Fibroblast of villous mesenchyme (primary cell): ENCODE data around the gene SNX9. TPM values are rescaled to one million over a fixed set of nuclear protein-coding genes. Genes with fewer than 3 reads are reported as not detected.

Experiments
- DNase-seq: peaks from one replicate; pipeline ENCODE4 v3.0.0-alpha.2; 2010; ENCODE audit warnings: low read depth
- H3K4me3 ChIP-seq: 2 replicates; pipeline ENCODE4 v1.5.1; 2011; ENCODE audit warnings: low read depth, mild to moderate bottlenecking, low read length
- total RNA-seq: library from RNA; depleted of rRNA; stranded (reverse); fragments of >200 nt; gene quantifications from 2 replicates; pipeline ENCODE4 v1.2.3, GENCODE V29; 2012
- TF ChIP-seq, protein P1 (sequence below): IDR thresholded peaks from 2 replicates; pipeline ENCODE4 v1.5.1; 2012; ENCODE audit warnings: low read depth, mild to moderate bottlenecking, low read length; ENCODE audit not compliant: insufficient read depth

Gene SNX9
- total RNA-seq, 1 donor: 37.6 TPM

DNA sequence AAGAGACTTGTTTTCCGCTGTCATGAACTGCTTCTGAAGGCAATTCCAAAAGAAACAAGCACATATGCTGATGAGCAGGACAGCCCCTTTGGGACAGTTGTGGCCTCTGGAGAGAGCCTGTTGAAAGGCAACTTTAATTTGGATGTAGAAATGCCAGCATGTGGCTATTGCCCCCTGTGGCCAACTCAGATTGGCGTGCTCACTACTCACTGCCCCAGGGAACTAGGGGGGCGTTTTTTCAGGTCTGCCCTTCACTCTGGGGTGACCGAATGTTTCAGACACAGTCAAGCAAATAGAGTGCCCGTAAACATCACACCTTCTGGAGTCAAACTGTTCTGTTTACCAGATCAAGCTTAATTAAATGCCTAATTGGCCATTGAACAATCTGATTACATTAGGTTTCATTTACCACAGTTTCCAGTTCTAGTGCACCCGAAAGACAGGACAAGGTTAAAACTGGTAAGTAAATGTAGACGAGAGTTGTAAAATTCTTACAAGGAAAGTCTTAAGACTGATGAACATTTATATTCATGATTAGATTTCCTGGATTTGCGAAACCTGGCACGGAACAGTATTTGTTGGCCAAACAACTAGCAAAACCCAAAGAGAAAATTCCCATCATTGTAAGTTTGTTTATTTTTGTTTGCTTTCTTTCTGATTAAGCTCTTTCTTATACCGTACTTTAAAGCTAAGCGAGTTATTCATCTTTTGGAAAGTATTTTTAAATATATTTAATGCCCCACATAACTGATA, 82.7 kb downstream of the SNX9 start:
- no peak overlapping the region for H3K4me3 ChIP-seq
- TF ChIP-seq, protein P1, sequence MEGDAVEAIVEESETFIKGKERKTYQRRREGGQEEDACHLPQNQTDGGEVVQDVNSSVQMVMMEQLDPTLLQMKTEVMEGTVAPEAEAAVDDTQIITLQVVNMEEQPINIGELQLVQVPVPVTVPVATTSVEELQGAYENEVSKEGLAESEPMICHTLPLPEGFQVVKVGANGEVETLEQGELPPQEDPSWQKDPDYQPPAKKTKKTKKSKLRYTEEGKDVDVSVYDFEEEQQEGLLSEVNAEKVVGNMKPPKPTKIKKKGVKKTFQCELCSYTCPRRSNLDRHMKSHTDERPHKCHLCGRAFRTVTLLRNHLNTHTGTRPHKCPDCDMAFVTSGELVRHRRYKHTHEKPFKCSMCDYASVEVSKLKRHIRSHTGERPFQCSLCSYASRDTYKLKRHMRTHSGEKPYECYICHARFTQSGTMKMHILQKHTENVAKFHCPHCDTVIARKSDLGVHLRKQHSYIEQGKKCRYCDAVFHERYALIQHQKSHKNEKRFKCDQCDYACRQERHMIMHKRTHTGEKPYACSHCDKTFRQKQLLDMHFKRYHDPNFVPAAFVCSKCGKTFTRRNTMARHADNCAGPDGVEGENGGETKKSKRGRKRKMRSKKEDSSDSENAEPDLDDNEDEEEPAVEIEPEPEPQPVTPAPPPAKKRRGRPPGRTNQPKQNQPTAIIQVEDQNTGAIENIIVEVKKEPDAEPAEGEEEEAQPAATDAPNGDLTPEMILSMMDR: no peak
- DNase-seq: no peak

DNA sequence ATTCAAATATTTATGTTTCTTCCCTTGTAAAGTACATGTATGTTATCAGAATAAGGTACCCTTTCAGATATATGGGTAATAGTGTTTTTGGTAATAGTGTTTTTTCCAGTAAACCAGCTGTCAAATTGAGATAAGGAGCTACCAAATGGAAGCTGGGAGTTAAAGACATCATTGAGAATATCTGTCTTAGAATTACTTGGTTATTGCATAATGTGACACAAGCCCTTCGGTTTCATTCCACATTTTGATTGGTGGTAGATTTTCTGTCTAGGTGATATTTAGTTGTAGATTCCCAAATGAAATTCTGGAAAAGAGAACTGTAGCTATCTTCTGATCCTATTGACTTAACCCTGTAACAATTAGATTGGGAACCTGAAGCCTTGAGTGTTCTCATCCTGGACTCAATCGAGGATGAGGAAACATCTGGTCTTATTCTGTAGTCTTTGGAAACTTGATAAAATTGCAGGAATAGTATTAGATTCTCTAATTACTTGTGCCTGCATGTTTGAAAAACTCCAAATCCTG, 83.6 kb downstream of the SNX9 start:
- TF ChIP-seq, protein P1: no peak
- H3K4me3 ChIP-seq: no peak overlapping the region
- peak; percentile 16 for DNase-seq

DNA sequence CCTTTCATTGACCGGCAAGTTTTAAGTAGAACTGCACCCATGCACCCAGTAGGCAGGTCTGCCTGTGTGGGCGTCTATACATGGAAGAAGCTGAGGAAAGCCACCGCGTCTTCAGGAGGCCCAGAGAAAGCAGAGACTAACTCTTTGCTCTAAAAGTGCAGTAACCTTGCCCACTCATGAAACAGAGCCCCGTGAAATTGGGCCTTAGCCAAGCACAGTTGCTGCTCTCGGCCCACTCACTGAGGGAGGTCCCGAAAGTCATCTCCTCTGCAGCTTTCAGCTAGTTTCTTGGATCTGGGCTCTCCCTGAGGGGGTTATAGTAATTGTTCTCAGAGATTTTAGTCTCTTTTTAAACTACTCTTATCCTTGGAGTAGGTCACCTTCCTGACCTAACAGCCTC, 84.6 kb downstream of the SNX9 start:
- H3K4me3 ChIP-seq: no peak overlapping the region
- DNase-seq: no peak

DNA sequence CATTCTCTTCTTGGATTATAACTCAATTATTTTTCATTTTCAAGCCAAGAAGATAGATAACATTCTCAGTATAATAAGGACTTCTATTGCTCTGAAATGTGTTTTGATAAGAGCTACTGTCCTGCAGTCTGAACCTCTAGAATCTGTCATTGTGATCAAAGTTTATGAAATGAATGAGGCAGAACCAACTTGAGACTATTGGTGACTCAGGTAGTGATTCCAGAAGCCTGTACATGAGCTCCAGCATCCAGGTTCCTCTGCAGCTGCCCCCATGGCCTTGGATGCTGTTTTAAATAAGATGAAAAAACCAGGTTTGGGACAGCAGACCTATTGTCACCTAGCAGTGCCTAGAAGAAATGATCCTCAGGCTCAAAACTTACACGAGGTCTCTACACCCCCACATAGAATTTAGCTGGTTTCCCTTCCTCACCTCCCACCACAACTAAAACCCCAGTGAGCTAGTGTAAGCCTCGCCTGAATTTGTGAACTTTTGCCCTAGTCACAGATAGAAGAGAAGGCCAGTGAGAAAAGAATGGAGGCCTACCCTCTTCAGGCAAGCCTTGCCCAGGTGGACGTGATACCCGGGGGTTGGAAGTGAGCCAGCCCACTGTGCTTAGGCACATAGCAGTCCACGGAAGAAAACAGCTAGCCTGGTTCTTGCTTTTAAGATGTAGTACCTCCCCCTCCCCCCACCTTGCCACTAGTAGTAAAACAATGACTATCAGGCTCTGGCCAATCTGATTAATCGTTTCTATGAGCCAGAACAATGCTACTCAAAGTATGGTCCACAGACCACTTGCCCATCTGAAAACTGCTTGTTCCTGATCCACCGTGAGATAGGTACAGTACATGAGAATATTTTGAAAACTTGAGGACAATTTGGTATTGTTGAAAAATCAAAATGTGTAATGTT, 85.6 kb downstream of the SNX9 start:
- TF ChIP-seq, protein P1: no peak
- no peak overlapping the region for H3K4me3 ChIP-seq
- DNase-seq: no peak

More for the DNA sequence above, 84.6 kb downstream of the SNX9 start:
- TF ChIP-seq, protein P1: no peak

DNA sequence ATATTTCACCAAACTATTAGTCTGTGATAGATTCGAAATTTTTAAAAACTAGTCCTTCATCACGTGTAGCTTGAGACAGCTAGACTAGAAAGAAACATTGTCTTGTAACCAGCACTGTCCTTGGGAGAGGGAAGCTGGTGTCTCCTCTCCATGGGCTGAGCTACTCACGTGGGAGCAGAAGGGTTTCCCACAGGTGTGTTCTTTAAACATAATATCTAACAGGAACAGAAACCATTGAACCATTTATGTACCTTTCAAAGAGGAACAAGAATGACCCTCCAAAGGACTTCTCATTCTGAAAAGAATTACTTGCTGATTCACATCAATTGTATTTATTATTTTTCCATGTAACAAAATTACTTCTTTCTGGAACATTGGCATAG, 86.2 kb downstream of the SNX9 start:
- DNase-seq: no peak
- H3K4me3 ChIP-seq: no peak overlapping the region
- TF ChIP-seq, protein P1: no peak

DNA sequence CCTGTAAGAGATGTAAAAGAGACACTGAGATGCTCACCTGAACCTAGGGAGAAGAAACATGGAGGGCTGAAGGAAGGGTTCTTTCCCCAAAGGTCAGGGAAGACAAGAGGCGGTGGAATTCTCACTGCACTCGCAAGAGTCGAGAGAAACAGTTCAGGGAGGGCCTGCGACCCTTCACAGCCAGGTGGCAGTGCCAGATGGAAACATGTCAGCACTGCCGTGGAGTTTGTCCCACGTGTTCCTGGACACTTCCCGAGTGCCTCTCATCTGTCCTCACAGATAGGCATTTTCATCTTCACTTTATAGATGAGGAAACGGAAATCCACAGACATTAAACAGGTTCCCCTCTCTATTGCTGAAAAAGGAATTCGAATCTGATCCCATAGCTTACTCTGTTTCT, 88.2 kb downstream of the SNX9 start:
- TF ChIP-seq, protein P1: no peak
- DNase-seq: peak; percentile 24
- no peak overlapping the region for H3K4me3 ChIP-seq
